GM23248 (cell line): Measurements from ENCODE around the gene CAPN2.

Experiments used
- EZH2 ChIP-seq: fragments of 200-600 bp; sonication (generic); IDR thresholded peaks from 2 replicates; pipeline ENCODE4 v1.6.1; 2018; ENCODE audit warnings: antibody characterized with exemption, mild to moderate bottlenecking; ENCODE audit not compliant: insufficient read depth, poor library complexity, severe bottlenecking
- EZH2phosphoT487 ChIP-seq: fragments of 200-600 bp; sonication (generic); IDR thresholded peaks from 2 replicates; pipeline ENCODE4 v1.6.1; 2018; ENCODE audit warnings: antibody characterized with exemption, moderate library complexity, mild to moderate bottlenecking, low read depth; ENCODE audit not compliant: insufficient read depth

DNA sequence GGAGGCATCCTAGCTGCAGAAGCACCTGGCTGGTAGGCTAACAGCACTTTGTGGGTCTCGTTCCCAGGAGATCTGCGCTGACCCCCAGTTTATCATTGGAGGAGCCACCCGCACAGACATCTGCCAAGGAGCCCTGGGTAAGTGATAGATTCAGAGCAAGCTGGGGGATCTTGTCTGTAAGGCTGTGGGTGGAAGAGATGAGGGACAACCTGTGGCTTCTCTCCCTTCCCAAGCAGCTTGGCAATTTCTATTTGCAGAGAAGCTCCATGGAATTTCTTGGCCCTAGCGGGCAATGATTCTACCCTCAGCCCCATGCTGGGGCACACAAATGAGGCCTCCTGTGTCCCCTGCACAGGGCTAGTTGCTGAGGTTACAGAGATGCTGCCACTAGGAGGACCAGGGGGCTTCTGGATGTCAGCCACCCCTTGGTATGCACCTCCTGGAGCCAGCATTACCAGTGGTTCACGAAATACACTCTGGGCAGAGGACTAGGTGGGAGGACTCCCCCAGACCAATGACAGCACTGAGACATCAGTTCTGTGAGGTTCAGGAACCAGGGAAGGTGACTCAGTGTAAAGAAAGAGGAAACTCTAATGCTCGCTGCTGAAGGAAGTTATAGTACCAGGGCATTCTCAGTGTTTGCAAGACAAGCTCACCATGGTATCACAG, 5.5 kb downstream of the CAPN2 start:
- no peak for TF ChIP-seq EZH2phosphoT487
- no peak for TF ChIP-seq EZH2
